ENCODE results near the gene AMACR. TPM values are rescaled to one million over a fixed set of nuclear protein-coding genes. Genes with fewer than 3 reads are reported as not detected.

AMACR gene
- total RNA-seq, 2 donors from 2014 or later, result 7.3 to 10.3 TPM

DNA sequence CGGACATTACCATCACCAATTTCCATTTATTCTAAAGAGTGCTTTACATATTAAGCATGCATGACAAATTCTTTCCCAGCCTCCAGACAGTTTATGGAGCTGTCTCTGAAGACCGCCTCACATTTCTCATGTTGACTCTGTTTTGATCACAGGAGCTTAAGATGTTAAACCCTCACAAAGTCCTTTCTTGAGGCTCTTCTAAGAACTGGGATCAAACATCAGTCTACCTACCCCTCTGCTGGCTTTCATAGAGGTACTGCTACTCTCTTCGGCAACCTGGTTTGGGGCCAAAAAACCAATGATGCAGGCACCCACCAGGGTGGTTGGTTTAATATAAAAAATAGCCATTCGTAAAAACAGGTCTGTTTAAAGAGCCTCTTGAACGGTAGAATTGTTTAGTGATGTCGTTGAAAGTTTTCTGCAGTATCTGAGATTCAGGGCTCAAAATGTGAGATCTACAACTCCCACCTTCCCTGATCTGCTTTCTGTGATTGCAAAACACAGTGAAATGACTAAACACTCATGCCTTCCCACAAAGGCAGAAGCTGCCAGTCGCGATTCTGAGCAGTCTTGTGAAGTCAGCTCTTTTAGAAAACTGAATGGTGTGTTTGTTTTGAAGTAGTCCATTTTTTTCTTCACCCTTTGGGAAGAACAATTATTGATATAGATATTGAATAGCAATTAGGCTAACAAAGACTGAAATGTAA is 68.1 kb downstream of the AMACR start:
- intact Hi-C loops (cut with DNase I), result loop anchor here in 1 of 2 donors (10.0 kb wide), 1 partner anchor 505 kb away; no protein-coding TSS in a partner anchor
- DNase-seq, result no peak
- no peak for ATAC-seq

- intact Hi-C loops (cut with DNase I), result loop anchor here in 1 of 2 donors (10.0 kb wide), 1 partner anchor 504 kb away; no protein-coding TSS in a partner anchor
- ATAC-seq, result no peak
- DNase-seq, result no peak
Observed at GRCh38 chr5:33938881-33939280, 69.0 kb downstream of the AMACR start.

- intact Hi-C loops (cut with DNase I), result loop anchor here in 1 of 2 donors (10.0 kb wide), 1 partner anchor 504 kb away; no protein-coding TSS in a partner anchor
- ATAC-seq (no peak), DNase-seq (no peak)
Observed at GRCh38 chr5:33938507-33938796, 69.4 kb downstream of the AMACR start.

DNA sequence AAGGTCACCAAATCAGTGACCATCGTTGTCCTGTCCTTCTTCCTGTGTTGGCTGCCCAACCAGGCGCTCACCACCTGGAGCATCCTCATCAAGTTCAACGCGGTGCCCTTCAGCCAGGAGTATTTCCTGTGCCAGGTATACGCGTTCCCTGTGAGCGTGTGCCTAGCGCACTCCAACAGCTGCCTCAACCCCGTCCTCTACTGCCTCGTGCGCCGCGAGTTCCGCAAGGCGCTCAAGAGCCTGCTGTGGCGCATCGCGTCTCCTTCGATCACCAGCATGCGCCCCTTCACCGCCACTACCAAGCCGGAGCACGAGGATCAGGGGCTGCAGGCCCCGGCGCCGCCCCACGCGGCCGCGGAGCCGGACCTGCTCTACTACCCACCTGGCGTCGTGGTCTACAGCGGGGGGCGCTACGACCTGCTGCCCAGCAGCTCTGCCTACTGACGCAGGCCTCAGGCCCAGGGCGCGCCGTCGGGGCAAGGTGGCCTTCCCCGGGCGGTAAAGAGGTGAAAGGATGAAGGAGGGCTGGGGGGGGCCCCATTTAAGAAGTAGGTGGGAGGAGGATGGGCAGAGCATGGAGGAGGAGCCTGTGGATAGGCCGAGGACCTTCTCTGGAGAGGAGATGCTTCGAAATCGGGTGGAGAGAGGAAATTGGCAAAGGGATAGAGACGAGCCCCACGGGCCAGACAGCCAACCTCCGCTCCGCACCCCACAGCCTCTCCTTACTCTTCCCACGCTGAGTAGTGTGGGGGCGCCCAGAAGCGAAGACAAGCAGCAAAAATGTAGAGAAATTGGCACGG is 69.9 kb downstream of the AMACR start:
- intact Hi-C loops (cut with DNase I), result loop anchor here in 1 of 2 donors (10.0 kb wide), 1 partner anchor 503 kb away; no protein-coding TSS in a partner anchor
- DNase-seq, result no peak
- ATAC-seq, result no peak

DNA sequence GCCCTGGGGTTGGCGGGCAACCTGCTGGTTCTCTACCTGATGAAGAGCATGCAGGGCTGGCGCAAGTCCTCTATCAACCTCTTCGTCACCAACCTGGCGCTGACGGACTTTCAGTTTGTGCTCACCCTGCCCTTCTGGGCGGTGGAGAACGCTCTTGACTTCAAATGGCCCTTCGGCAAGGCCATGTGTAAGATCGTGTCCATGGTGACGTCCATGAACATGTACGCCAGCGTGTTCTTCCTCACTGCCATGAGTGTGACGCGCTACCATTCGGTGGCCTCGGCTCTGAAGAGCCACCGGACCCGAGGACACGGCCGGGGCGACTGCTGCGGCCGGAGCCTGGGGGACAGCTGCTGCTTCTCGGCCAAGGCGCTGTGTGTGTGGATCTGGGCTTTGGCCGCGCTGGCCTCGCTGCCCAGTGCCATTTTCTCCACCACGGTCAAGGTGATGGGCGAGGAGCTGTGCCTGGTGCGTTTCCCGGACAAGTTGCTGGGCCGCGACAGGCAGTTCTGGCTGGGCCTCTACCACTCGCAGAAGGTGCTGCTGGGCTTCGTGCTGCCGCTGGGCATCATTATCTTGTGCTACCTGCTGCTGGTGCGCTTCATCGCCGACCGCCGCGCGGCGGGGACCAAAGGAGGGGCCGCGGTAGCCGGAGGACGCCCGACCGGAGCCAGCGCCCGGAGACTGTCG is 70.7 kb downstream of the AMACR start:
- ATAC-seq (no peak), DNase-seq (no peak)
- intact Hi-C loops (cut with DNase I), result loop anchor here in 1 of 2 donors (10.0 kb wide), 1 partner anchor 502 kb away; no protein-coding TSS in a partner anchor

DNA sequence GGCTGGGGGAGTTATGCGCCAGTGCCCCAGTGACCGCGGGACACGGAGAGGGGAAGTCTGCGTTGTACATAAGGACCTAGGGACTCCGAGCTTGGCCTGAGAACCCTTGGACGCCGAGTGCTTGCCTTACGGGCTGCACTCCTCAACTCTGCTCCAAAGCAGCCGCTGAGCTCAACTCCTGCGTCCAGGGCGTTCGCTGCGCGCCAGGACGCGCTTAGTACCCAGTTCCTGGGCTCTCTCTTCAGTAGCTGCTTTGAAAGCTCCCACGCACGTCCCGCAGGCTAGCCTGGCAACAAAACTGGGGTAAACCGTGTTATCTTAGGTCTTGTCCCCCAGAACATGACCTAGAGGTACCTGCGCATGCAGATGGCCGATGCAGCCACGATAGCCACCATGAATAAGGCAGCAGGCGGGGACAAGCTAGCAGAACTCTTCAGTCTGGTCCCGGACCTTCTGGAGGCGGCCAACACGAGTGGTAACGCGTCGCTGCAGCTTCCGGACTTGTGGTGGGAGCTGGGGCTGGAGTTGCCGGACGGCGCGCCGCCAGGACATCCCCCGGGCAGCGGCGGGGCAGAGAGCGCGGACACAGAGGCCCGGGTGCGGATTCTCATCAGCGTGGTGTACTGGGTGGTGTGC is 71.4 kb downstream of the AMACR start, which contains the start of gene RXFP3:
Gene RXFP3, plus strand, starts transcription at position 6 of the 636 bp plus-strand sequence. Its CDS starts 355 bp downstream, at position 361.
- intact Hi-C loops (cut with DNase I), result loop anchor here in 1 of 2 donors (10.0 kb wide), 1 partner anchor 502 kb away; no protein-coding TSS in a partner anchor
- DNase-seq, result peak; percentile 22
- ATAC-seq, result peak; percentile 36 to 38

Other genes starting within 250 kb of the AMACR start
- 1 to 10 TPM; 3.4 to 3.8 TPM for gene ADAMTS12, start 116.1 kb downstream of the AMACR start, total RNA-seq
- gene RXFP3, start 71.7 kb downstream of the AMACR start, total RNA-seq, result not detected
- gene SLC45A2, start 23.4 kb downstream of the AMACR start, total RNA-seq, result under 1 TPM; 0.15 to 0.16 TPM
- 1 to 10 TPM; 2.4 to 2.5 TPM for gene C1QTNF3, start 35.2 kb upstream of the AMACR start, total RNA-seq

Data from left cardiac atrium (tissue), 4 donors.